Chondrocyte (in vitro differentiated cells): ENCODE measurements around the gene RAVER2. TPM values are rescaled to one million over a fixed set of nuclear protein-coding genes. Genes with fewer than 3 reads are reported as not detected.

Source experiments
- DNase-seq: peaks from one replicate; pipeline ENCODE4 v3.0.0; 2021; ENCODE audit warnings: mixed read lengths, low spot score
- H3K27ac Mint-ChIP-seq: one replicate; pipeline ENCODE4 v1.8.0; 2021; ENCODE audit warnings: mild to moderate bottlenecking, moderate library complexity, mixed read lengths; ENCODE audit not compliant: unreplicated experiment
- H3K27me3 Mint-ChIP-seq: 2 replicates; pipeline ENCODE4 v1.8.0; 2021; ENCODE audit warnings: low read depth, mixed read lengths
- H3K36me3 Mint-ChIP-seq: 2 replicates; pipeline ENCODE4 v1.8.0; 2021; ENCODE audit warnings: low read depth, mixed read lengths
- H3K4me1 Mint-ChIP-seq: 2 replicates; pipeline ENCODE4 v1.8.0; 2021; ENCODE audit warnings: low read depth, mild to moderate bottlenecking, mixed read lengths
- H3K4me3 Mint-ChIP-seq: one replicate; pipeline ENCODE4 v1.8.0; 2021; ENCODE audit warnings: mild to moderate bottlenecking, moderate library complexity, mixed read lengths; ENCODE audit not compliant: unreplicated experiment
- H3K9me3 Mint-ChIP-seq: 2 replicates; pipeline ENCODE4 v1.8.0; 2021; ENCODE audit warnings: low read depth, mixed read lengths
- CTCF ChIP-seq: fragments of 200-600 bp; sonication (generic); IDR thresholded peaks from 2 replicates; pipeline ENCODE4 v1.5.0; 2021; ENCODE audit warnings: antibody characterized with exemption, mild to moderate bottlenecking, moderate library complexity
- total RNA-seq: library from RNA; stranded (reverse); gene quantifications from 3 replicates; pipeline ENCODE4 v1.2.1, GENCODE V29; 2021

RAVER2 gene
- total RNA-seq, 1 donor from 2014 or later: 16.4 TPM

- Mint-ChIP-seq H3K27me3 (no peaks in the 10 kb centered on the region), H3K4me1 (no peaks in the 10 kb centered on the region), H3K27ac (no peak overlapping the region), H3K36me3 (peaks cover 36% of the 10 kb centered on the region), H3K4me3 (no peak overlapping the region), H3K9me3 (no peaks in the 10 kb centered on the region)
- no peak for TF ChIP-seq CTCF
- DNase-seq: no peak
These were observed 130.2 kb downstream of the RAVER2 start for GRCh38 chr1:64875101-64875500.

DNA sequence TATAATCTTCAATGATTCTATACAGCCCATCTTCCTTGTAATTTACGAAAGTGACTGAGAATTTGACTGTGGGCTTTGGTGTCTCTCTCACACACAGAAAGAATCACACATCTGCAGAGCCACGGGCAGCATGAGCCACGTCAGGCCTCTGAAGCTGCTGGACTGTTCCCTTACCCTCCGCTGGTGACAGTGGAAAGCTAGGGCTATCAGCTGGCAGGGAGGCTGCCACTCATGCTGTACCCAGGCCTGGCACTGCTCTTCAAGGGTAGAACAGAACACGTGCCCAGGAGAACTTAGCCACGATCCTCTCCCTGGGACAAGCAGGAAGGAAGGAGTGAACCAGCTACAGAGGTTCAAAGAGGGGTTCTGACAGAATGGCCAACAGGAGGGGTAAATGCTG lies 130.7 kb downstream of the RAVER2 start:
- no peak for TF ChIP-seq CTCF
- Mint-ChIP-seq H3K36me3 (peaks cover 36% of the 10 kb centered on the region), H3K9me3 (no peaks in the 10 kb centered on the region)

GRCh38 chr1:64877151-64877550 lies 132.3 kb downstream of the RAVER2 start:
- H3K4me1 Mint-ChIP-seq: no peaks in the 10 kb centered on the region
- no peaks in the 10 kb centered on the region for H3K9me3 Mint-ChIP-seq
- no peak for TF ChIP-seq CTCF
- H3K36me3 Mint-ChIP-seq: peaks cover 25% of the 10 kb centered on the region
- no peak for DNase-seq
- H3K4me3 Mint-ChIP-seq: no peak overlapping the region
- no peaks in the 10 kb centered on the region for H3K27me3 Mint-ChIP-seq
- H3K27ac Mint-ChIP-seq: no peak overlapping the region

More for the DNA sequence above, 130.7 kb downstream of the RAVER2 start:
- H3K27ac Mint-ChIP-seq: no peak overlapping the region
- no peak for DNase-seq
- H3K4me1 Mint-ChIP-seq: no peaks in the 10 kb centered on the region
- H3K4me3 Mint-ChIP-seq: no peak overlapping the region
- H3K27me3 Mint-ChIP-seq: no peaks in the 10 kb centered on the region

DNA sequence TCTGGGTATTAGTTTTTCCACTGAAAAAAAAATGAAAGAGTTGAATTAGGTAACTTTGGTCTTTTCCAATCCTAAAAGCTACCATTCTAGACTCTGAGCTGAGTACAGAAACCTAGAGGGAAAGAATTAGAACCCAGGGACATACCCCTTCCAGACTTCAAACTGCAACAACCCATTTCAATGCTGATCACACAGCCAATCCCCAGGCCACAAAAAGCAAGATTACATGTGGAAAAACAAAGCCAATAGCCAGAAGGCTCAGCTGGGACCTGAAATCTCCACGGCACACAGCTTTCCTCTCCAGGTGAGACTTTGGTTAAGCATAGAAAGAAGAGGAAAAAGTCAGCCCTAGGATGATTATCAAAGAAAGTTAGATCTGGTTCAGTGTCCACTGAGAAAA lies 132.7 kb downstream of the RAVER2 start:
- Mint-ChIP-seq H3K27ac (no peak overlapping the region), H3K27me3 (no peaks in the 10 kb centered on the region), H3K9me3 (no peaks in the 10 kb centered on the region), H3K4me3 (no peak overlapping the region), H3K36me3 (peaks cover 22% of the 10 kb centered on the region), H3K4me1 (no peaks in the 10 kb centered on the region)
- no peak for TF ChIP-seq CTCF
- DNase-seq: no peak

GRCh38 chr1:64878090-64878489 lies 133.2 kb downstream of the RAVER2 start:
- H3K4me3 Mint-ChIP-seq: no peak overlapping the region
- H3K36me3 Mint-ChIP-seq: peaks cover 23% of the 10 kb centered on the region
- H3K27me3 Mint-ChIP-seq: no peaks in the 10 kb centered on the region
- H3K4me1 Mint-ChIP-seq: no peaks in the 10 kb centered on the region
- TF ChIP-seq CTCF: no peak
- DNase-seq: no peak
- H3K9me3 Mint-ChIP-seq: no peaks in the 10 kb centered on the region
- no peak overlapping the region for H3K27ac Mint-ChIP-seq
